K562 (cell line): ENCODE results near the gene SMG6. TPM values are rescaled to one million over a fixed set of nuclear protein-coding genes. Genes with fewer than 3 reads are reported as not detected.

ENCODE experiments used
- BACH1 ChIP-seq: fragments of 200-800 bp; sonication (Bioruptor generic); IDR thresholded peaks from 2 replicates; pipeline ENCODE4 v1.6.1; 2016; ENCODE audit warnings: missing genetic modification characterization, missing compliant biosample characterization
- C11orf30 ChIP-seq: fragments of 450-650 bp; IDR thresholded peaks from 2 replicates; pipeline ENCODE4 v1.6.1; 2016; ENCODE audit warnings: low read depth, mild to moderate bottlenecking
- CREBBP ChIP-seq: IDR thresholded peaks from one replicate; pipeline ENCODE4 v1.6.1; 2012; ENCODE audit warnings: low read depth, mild to moderate bottlenecking, control low read depth, inconsistent platforms, low read length
- FOXK1 ChIP-seq: sonication (generic); formaldehyde crosslinking; IDR thresholded peaks from 2 replicates; pipeline ENCODE4 v1.8.0; 2022; ENCODE audit warnings: missing genetic modification reagents, mild to moderate bottlenecking, borderline replicate concordance
- FUS ChIP-seq: fragments of 200-400 bp; formaldehyde crosslinking; optimal IDR thresholded peaks from 2 replicates; pipeline ENCODE3; 2017; ENCODE audit warnings: low read depth, low read length
- GABPA ChIP-seq: fragments of 200-800 bp; sonication (Bioruptor generic); conservative IDR thresholded peaks from 2 replicates; pipeline ENCODE4 v1.6.1; 2016; ENCODE audit warnings: low read depth, missing genetic modification characterization, missing compliant biosample characterization
- NR4A1 ChIP-seq, 2 experiments: fragments of 250-450 bp in 1 of 2; fragments of 450-650 bp in 1 of 2; sonication (Bioruptor Pico) in 1 of 2; IDR thresholded peaks; 2 replicates each; pipeline versions ENCODE4 v1.4.0 to v1.6.1; 2016 to 2020; ENCODE audit warnings: mild to moderate bottlenecking in 2 of 2, missing compliant biosample characterization in 1 of 2, missing genetic modification characterization in 1 of 2, moderate library complexity in 1 of 2
- RB1 ChIP-seq: fragments of 450-650 bp; IDR thresholded peaks from 2 replicates; pipeline ENCODE4 v1.6.1; 2017; ENCODE audit warnings: low read depth, mild to moderate bottlenecking
- SIN3A ChIP-seq, 2 experiments: fragments of 150-350 bp in 1 of 2; IDR thresholded peaks; 2 replicates each; pipeline ENCODE4 v1.6.1; 2011 to 2016; ENCODE audit warnings: borderline replicate concordance in 2 of 2, low read depth in 2 of 2, low read length in 2 of 2, mild to moderate bottlenecking in 2 of 2, moderate library complexity in 2 of 2; ENCODE audit not compliant: control insufficient read depth in 1 of 2
- SMAD1 ChIP-seq: fragments of 150-350 bp; IDR thresholded peaks from 2 replicates; pipeline ENCODE4 v1.6.1; 2014; ENCODE audit warnings: low read length, low read depth; ENCODE audit not compliant: partially characterized antibody
- ZBTB1 ChIP-seq: sonication (generic); formaldehyde crosslinking; IDR thresholded peaks from 2 replicates; pipeline ENCODE4 v1.8.1; 2023; ENCODE audit warnings: missing genetic modification reagents, low read depth, mild to moderate bottlenecking, borderline replicate concordance
- ZNF174 ChIP-seq: fragments of 250-450 bp; sonication (Bioruptor Pico); IDR thresholded peaks from 2 replicates; pipeline ENCODE4 v1.4.0; 2020; ENCODE audit warnings: mild to moderate bottlenecking
- ZNF324 ChIP-seq: fragments of 250-450 bp; sonication (Bioruptor Pico); IDR thresholded peaks from 2 replicates; pipeline ENCODE4 v1.4.0; 2020; ENCODE audit warnings: mild to moderate bottlenecking
- polyA plus RNA-seq, 8 experiments: library from polyadenylated mRNA; depleted of rRNA in 4 of 8; stranded (reverse) in 5 of 8; unstranded in 3 of 8; fragments of >200 nt; fragmentation: Nextera tagmentation in 2 of 8; fragmentation: Illumina TruSeq in 1 of 8; extraction: Ambion mirVana in 2 of 8; extraction: Trizol in 1 of 8; gene quantifications; 2 replicates each; pipeline versions ENCODE4 v1.2.1 to v1.2.3, GENCODE V29; 2011 to 2014; ENCODE audit warnings: inconsistent platforms in 1 of 8, missing spikeins in 1 of 8
- total RNA-seq, 7 experiments: library from RNA; depleted of rRNA in 6 of 7; stranded (reverse); fragments of >200 nt in 6 of 7; fragmentation: Illumina TruSeq in 2 of 7; extraction: Trizol in 2 of 7; gene quantifications; 2 replicates each; pipeline versions ENCODE4 v1.2.1 to v1.2.3, GENCODE V29; 2011 to 2021; ENCODE audit warnings: low replicate concordance in 1 of 7
- TF ChIP-seq, protein P1 (sequence below): IDR thresholded peaks from 3 replicates; pipeline ENCODE4 v1.6.1; 2011; ENCODE audit warnings: borderline replicate concordance, mild to moderate bottlenecking, moderate library complexity; ENCODE audit not compliant: insufficient read length; ENCODE audit errors: extremely low read depth
- TF ChIP-seq, protein P2 (sequence below): fragments of 450-650 bp; formaldehyde crosslinking; conservative IDR thresholded peaks from 2 replicates; pipeline ENCODE4 v1.4.0; 2022; ENCODE audit warnings: mild to moderate bottlenecking, missing genetic modification characterization
- TF ChIP-seq, protein P3 (sequence below): fragments of 250-450 bp; sonication (Bioruptor Pico); IDR thresholded peaks from 2 replicates; pipeline ENCODE4 v1.8.0; 2022; ENCODE audit warnings: inconsistent platforms
- TF ChIP-seq, protein P4 (sequence below): fragments of 450-650 bp; IDR thresholded peaks from 2 replicates; pipeline ENCODE4 v1.6.1; 2016; ENCODE audit warnings: antibody characterized with exemption
- TF ChIP-seq, protein P5 (sequence below): sonication (generic); formaldehyde crosslinking; IDR thresholded peaks from 2 replicates; pipeline ENCODE4 v1.8.0; 2023; ENCODE audit warnings: mild to moderate bottlenecking, missing genetic modification reagents

SMG6 gene
- total and polyA plus RNA-seq, 9 of the 15 experiments (the other 6 are each of a cell fraction or from before 2014, with no cell fraction given), result 0.44 to 13.9 (median 6.0) TPM

DNA sequence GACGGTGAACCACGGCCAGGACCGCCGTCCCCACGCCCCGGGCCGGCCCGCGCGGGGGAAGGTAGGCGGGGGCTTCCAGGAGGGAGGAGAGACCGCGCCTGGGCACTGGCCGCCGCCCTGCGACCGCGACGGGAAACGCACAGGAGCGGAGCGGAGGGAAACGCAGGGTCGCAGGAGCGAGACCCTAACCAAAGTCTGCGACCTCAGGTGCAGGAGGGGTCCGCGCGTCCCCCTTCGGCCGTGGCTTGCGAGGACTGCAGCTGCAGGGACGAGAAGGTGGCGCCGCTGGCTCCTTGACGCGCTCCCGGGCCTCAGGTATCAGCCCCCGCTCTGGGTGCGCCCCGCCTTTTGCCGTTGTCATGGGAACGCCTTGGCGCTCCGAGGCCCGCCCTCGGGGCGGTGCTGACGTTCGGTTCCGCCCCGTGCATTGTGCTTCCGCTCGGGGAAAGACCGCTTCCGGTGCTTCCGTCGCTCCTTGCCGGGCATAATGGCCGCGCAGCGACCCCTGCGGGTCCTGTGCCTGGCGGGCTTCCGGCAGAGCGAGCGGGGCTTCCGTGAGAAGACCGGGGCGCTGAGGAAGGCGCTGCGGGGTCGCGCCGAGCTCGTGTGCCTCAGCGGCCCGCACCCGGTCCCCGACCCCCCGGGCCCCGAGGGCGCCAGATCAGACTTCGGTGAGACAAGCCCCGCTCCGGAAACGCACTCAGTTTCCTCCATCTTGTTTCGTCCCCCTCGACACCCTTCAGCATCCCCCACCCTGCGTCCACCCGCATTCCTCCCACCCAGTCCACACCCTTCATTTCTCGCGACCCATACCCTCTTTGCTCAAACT, 261.8 kb downstream of the SMG6 start, which contains the start of gene OVCA2 (continued):
- TF ChIP-seq, protein P1, sequence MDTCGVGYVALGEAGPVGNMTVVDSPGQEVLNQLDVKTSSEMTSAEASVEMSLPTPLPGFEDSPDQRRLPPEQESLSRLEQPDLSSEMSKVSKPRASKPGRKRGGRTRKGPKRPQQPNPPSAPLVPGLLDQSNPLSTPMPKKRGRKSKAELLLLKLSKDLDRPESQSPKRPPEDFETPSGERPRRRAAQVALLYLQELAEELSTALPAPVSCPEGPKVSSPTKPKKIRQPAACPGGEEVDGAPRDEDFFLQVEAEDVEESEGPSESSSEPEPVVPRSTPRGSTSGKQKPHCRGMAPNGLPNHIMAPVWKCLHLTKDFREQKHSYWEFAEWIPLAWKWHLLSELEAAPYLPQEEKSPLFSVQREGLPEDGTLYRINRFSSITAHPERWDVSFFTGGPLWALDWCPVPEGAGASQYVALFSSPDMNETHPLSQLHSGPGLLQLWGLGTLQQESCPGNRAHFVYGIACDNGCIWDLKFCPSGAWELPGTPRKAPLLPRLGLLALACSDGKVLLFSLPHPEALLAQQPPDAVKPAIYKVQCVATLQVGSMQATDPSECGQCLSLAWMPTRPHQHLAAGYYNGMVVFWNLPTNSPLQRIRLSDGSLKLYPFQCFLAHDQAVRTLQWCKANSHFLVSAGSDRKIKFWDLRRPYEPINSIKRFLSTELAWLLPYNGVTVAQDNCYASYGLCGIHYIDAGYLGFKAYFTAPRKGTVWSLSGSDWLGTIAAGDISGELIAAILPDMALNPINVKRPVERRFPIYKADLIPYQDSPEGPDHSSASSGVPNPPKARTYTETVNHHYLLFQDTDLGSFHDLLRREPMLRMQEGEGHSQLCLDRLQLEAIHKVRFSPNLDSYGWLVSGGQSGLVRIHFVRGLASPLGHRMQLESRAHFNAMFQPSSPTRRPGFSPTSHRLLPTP, result no peak
- TF ChIP-seq, protein P2, sequence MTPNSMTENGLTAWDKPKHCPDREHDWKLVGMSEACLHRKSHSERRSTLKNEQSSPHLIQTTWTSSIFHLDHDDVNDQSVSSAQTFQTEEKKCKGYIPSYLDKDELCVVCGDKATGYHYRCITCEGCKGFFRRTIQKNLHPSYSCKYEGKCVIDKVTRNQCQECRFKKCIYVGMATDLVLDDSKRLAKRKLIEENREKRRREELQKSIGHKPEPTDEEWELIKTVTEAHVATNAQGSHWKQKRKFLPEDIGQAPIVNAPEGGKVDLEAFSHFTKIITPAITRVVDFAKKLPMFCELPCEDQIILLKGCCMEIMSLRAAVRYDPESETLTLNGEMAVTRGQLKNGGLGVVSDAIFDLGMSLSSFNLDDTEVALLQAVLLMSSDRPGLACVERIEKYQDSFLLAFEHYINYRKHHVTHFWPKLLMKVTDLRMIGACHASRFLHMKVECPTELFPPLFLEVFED (CRISPR knock-in tag), result no peak
- TF ChIP-seq GABPA (tag) (peak; percentile 99), FOXK1 (no peak), NR4A1 (CRISPR knock-in tag; IDR thresholded peaks at IDR 0.05) (no peak), NR4A1 (tag; IDR thresholded peaks at IDR 0.05) (no peak), C11orf30 (peak; percentile 58), RB1 (peak; percentile 50), CREBBP (no peak), ZNF324 (CRISPR knock-in tag) (no peak), SIN3A (IDR thresholded peaks at IDR 0.05; ENCODE audit: borderline replicate concordance in 2 of 2, control insufficient read depth in 1 of 2, low read depth in 2 of 2, low read length in 2 of 2) (no peak), BACH1 (tag) (no peak), ZNF174 (no peak), FUS (no peak), ZBTB1 (CRISPR knock-in tag) (no peak), SMAD1 (peak; percentile 53)
- TF ChIP-seq, protein P3, sequence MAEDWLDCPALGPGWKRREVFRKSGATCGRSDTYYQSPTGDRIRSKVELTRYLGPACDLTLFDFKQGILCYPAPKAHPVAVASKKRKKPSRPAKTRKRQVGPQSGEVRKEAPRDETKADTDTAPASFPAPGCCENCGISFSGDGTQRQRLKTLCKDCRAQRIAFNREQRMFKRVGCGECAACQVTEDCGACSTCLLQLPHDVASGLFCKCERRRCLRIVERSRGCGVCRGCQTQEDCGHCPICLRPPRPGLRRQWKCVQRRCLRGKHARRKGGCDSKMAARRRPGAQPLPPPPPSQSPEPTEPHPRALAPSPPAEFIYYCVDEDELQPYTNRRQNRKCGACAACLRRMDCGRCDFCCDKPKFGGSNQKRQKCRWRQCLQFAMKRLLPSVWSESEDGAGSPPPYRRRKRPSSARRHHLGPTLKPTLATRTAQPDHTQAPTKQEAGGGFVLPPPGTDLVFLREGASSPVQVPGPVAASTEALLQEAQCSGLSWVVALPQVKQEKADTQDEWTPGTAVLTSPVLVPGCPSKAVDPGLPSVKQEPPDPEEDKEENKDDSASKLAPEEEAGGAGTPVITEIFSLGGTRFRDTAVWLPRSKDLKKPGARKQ, result no peak
- TF ChIP-seq, protein P4, sequence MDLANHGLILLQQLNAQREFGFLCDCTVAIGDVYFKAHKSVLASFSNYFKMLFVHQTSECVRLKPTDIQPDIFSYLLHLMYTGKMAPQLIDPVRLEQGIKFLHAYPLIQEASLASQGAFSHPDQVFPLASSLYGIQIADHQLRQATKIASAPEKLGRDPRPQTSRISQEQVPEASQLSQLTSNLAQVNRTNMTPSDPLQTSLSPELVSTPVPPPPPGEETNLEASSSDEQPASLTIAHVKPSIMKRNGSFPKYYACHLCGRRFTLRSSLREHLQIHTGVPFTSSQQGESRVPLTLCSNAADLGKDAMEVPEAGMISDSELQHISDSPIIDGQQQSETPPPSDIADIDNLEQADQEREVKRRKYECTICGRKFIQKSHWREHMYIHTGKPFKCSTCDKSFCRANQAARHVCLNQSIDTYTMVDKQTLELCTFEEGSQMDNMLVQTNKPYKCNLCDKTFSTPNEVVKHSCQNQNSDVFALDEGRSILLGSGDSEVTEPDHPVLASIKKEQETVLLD, result no peak
- TF ChIP-seq, protein P5, sequence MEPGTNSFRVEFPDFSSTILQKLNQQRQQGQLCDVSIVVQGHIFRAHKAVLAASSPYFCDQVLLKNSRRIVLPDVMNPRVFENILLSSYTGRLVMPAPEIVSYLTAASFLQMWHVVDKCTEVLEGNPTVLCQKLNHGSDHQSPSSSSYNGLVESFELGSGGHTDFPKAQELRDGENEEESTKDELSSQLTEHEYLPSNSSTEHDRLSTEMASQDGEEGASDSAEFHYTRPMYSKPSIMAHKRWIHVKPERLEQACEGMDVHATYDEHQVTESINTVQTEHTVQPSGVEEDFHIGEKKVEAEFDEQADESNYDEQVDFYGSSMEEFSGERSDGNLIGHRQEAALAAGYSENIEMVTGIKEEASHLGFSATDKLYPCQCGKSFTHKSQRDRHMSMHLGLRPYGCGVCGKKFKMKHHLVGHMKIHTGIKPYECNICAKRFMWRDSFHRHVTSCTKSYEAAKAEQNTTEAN (CRISPR knock-in tag), result no peak
